IMR-90 (cell line): ENCODE measurements around the gene ATP10A. TPM values are rescaled to one million over a fixed set of nuclear protein-coding genes. Genes with fewer than 3 reads are reported as not detected.

Experiments
- ATAC-seq: fragments of 200-7000 bp; cut with Tn5 transposase; 2 replicates; pipeline ENCODE4 v1.9.1; 2020; ENCODE audit warnings: low read depth, mild to moderate bottlenecking, moderate library complexity
- BruUV-seq: library from RNA; stranded (reverse); fragments of 400-500 nt; replicated peaks from 2 replicates; lab custom pipeline; 2021; lab: Mats Ljungman, UMichigan
- CTCF ChIA-PET: fragments of 300-600 bp; formaldehyde crosslinking; extraction: SDS; loops from one replicate; lab custom pipeline; 2021; ENCODE audit warnings: antibody characterized with exemption; lab: Yijun Ruan, JAX
- POLR2A ChIA-PET: fragments of 300-600 bp; sonication (Branson Sonifier 250); formaldehyde crosslinking; loops from one replicate; lab custom pipeline; 2022; ENCODE audit warnings: antibody characterized with exemption; ENCODE audit not compliant: unreplicated experiment; lab: Charles Lee
- DNase-seq: peaks from one replicate; pipeline ENCODE4 v3.0.0; 2013
- H2AFZ ChIP-seq: replicated peaks from 2 replicates; pipeline ENCODE3; 2013; ENCODE audit warnings: low read length, mild to moderate bottlenecking; ENCODE audit not compliant: poor library complexity
- H2AK5ac ChIP-seq: 2 replicates; pipeline ENCODE4 v1.6.1; 2013; ENCODE audit warnings: low read depth, low read length, inconsistent platforms
- H2AK9ac ChIP-seq: replicated peaks from 2 replicates; pipeline ENCODE3; 2013; ENCODE audit warnings: mild to moderate bottlenecking, low read depth, low read length, moderate library complexity; ENCODE audit not compliant: poor library complexity
- H2BK120ac ChIP-seq: 2 replicates; pipeline ENCODE4 v1.6.1; 2013; ENCODE audit warnings: low read depth, low read length, inconsistent platforms
- H2BK15ac ChIP-seq: 3 replicates; pipeline ENCODE4 v1.6.1; 2013; ENCODE audit warnings: low read depth, low read length, inconsistent platforms
- H2BK20ac ChIP-seq: 2 replicates; pipeline ENCODE4 v1.6.1; 2013; ENCODE audit warnings: low read depth, mild to moderate bottlenecking, inconsistent platforms, low read length, moderate library complexity
- H2BK5ac ChIP-seq: 2 replicates; pipeline ENCODE4 v1.6.1; 2013; ENCODE audit warnings: mild to moderate bottlenecking, low read depth, low read length, inconsistent platforms; ENCODE audit not compliant: poor library complexity, severe bottlenecking
- H3K14ac ChIP-seq: replicated peaks from 2 replicates; pipeline ENCODE4 v1.6.1; 2013; ENCODE audit warnings: low read depth, low read length, inconsistent platforms
- H3K18ac ChIP-seq: 2 replicates; pipeline ENCODE4 v1.6.1; 2013; ENCODE audit warnings: low read depth, low read length, control low read depth
- H3K23ac ChIP-seq: 2 replicates; pipeline ENCODE4 v1.6.1; 2013; ENCODE audit warnings: low read depth, low read length, inconsistent platforms
- H3K27ac ChIP-seq: 2 replicates; pipeline ENCODE4 v1.5.1; 2013; ENCODE audit warnings: mild to moderate bottlenecking, control low read depth, low read length; ENCODE audit not compliant: insufficient read depth
- H3K27me3 ChIP-seq: 2 replicates; pipeline ENCODE4 v1.6.1; 2013; ENCODE audit warnings: low read length; ENCODE audit not compliant: control insufficient read depth, insufficient read depth
- H3K36me3 ChIP-seq: 2 replicates; pipeline ENCODE4 v1.6.1; 2013; ENCODE audit warnings: low read length, mixed read lengths; ENCODE audit not compliant: control insufficient read depth, insufficient read depth
- H3K4ac ChIP-seq: 2 replicates; pipeline ENCODE4 v1.6.1; 2013; ENCODE audit warnings: low read depth, low read length, inconsistent platforms
- H3K4me1 ChIP-seq: 2 replicates; pipeline ENCODE4 v1.6.1; 2013; ENCODE audit warnings: low read length, mixed read lengths; ENCODE audit not compliant: control insufficient read depth, insufficient read depth
- H3K4me2 ChIP-seq: 2 replicates; pipeline ENCODE4 v1.6.1; 2013; ENCODE audit warnings: low read depth, mild to moderate bottlenecking, control low read depth, low read length, moderate library complexity
- H3K4me3 ChIP-seq: 2 replicates; pipeline ENCODE4 v1.5.1; 2013; ENCODE audit warnings: low read depth, mild to moderate bottlenecking, control low read depth, low read length, moderate library complexity; ENCODE audit not compliant: insufficient read depth
- H3K56ac ChIP-seq: 2 replicates; pipeline ENCODE4 v1.6.1; 2013; ENCODE audit warnings: low read length, inconsistent platforms; ENCODE audit not compliant: insufficient read depth; ENCODE audit errors: extremely low read depth
- H3K79me1 ChIP-seq, 2 experiments: 2 replicates each; pipeline ENCODE4 v1.6.1; 2013; ENCODE audit warnings: low read length in 2 of 2, inconsistent platforms in 1 of 2, low read depth in 1 of 2
- H3K9ac ChIP-seq: 2 replicates; pipeline ENCODE4 v1.6.1; 2013; ENCODE audit warnings: low read depth, low read length, control low read depth
- H3K9me1 ChIP-seq: 2 replicates; pipeline ENCODE4 v1.6.1; 2013; ENCODE audit warnings: low read length, inconsistent platforms; ENCODE audit not compliant: insufficient read depth
- H3K9me3 ChIP-seq: 2 replicates; pipeline ENCODE4 v1.6.1; 2013; ENCODE audit warnings: low read length; ENCODE audit not compliant: control insufficient read depth, insufficient read depth
- H4K20me1 ChIP-seq: 2 replicates; pipeline ENCODE4 v1.6.1; 2013; ENCODE audit warnings: low read length, inconsistent platforms; ENCODE audit not compliant: insufficient read depth
- H4K5ac ChIP-seq: 2 replicates; pipeline ENCODE4 v1.6.1; 2013; ENCODE audit warnings: mild to moderate bottlenecking, low read depth, low read length, control low read depth
- H4K8ac ChIP-seq, 2 experiments: 2 replicates each; pipeline ENCODE4 v1.6.1; 2013; ENCODE audit warnings: low read depth in 2 of 2, low read length in 2 of 2, control low read depth in 1 of 2, inconsistent platforms in 1 of 2
- H4K91ac ChIP-seq: 2 replicates; pipeline ENCODE4 v1.6.1; 2013; ENCODE audit warnings: low read depth, low read length, inconsistent platforms; ENCODE audit not compliant: insufficient read depth
- BHLHE40 ChIP-seq: fragments of 150-350 bp; IDR thresholded peaks from 2 replicates; pipeline ENCODE4 v1.6.1; 2016; ENCODE audit warnings: mild to moderate bottlenecking, low read depth, low read length
- CEBPB ChIP-seq: IDR thresholded peaks from 2 replicates; pipeline ENCODE4 v1.6.1; 2012; ENCODE audit warnings: low read depth, low read length, improper control_type of control experiment
- FOS ChIP-seq: fragments of 150-350 bp; IDR thresholded peaks from 2 replicates; pipeline ENCODE4 v1.6.1; 2016; ENCODE audit warnings: low read depth, low read length
- MXI1 ChIP-seq: IDR thresholded peaks from 2 replicates; pipeline ENCODE4 v1.6.1; 2012; ENCODE audit warnings: low read depth, mild to moderate bottlenecking, low read length, moderate library complexity, borderline replicate concordance
- NFE2L2 ChIP-seq: fragments of 150-350 bp; IDR thresholded peaks from 2 replicates; pipeline ENCODE4 v1.6.1; 2016; ENCODE audit warnings: low read depth, mild to moderate bottlenecking, low read length
- RAD21 ChIP-seq: IDR thresholded peaks from 2 replicates; pipeline ENCODE4 v1.6.1; 2012; ENCODE audit warnings: low read length, improper control_type of control experiment
- RCOR1 ChIP-seq: IDR thresholded peaks from 2 replicates; pipeline ENCODE4 v1.6.1; 2012; ENCODE audit warnings: mild to moderate bottlenecking, low read length, improper control_type of control experiment; ENCODE audit not compliant: insufficient replicate concordance
- RFX5 ChIP-seq: IDR thresholded peaks from 2 replicates; pipeline ENCODE4 v1.8.0; 2012; ENCODE audit warnings: low read depth, mild to moderate bottlenecking, low read length, moderate library complexity
- WGBS, 2 experiments: methylation state at CpG; one replicate each; pipeline versions ENCODE4 v1.1.5 to v1.1.7; 2013; ENCODE audit warnings: missing lambda C conversion rate in 2 of 2; ENCODE audit not compliant: insufficient read length in 1 of 2; ENCODE audit errors: extremely low coverage in 2 of 2; 5-methylcytosine and 5-hydroxymethylcytosine counted together
- dilution Hi-C: fragments of 300-500 bp; cut with HindIII; formaldehyde crosslinking; loops from one replicate; pipeline ENCODE4 v1.14.3; 2018; ENCODE audit warnings: low sequenced_read_pairs; ENCODE audit not compliant: unreplicated experiment
- in situ Hi-C: fragments of 300-500 bp; cut with MboI; formaldehyde crosslinking; loops from 3 replicates; pipeline ENCODE4 v1.14.3; 2019; ENCODE audit warnings: low sequenced_read_pairs, inconsistent platforms, mixed read lengths
- intact Hi-C: fragments of 100-400 bp; cut with micrococcal nuclease; formaldehyde crosslinking; loops from 2 replicates; pipeline ENCODE4 v1.10.0; 2022
- polyA plus RNA-seq, 3 experiments: library from polyadenylated mRNA; depleted of rRNA; stranded (reverse); fragments of >200 nt; gene quantifications; 2 replicates each; pipeline ENCODE4 v1.2.3, GENCODE V29; 2012; ENCODE audit warnings: low replicate concordance in 1 of 3
- total RNA-seq: library from RNA; depleted of rRNA; stranded (reverse); fragments of >200 nt; gene quantifications from 2 replicates; pipeline ENCODE4 v1.2.3, GENCODE V29; 2012
- TF ChIP-seq, protein P1 (sequence below): fragments of 150-350 bp; IDR thresholded peaks from 2 replicates; pipeline ENCODE4 v1.6.1; 2017; ENCODE audit warnings: mild to moderate bottlenecking, antibody characterized with exemption, low read length, low read depth

Gene ATP10A
- total and polyA plus RNA-seq, 2 of the 4 experiments (the other 2 are of a cell fraction), result 13.8 to 16.0 TPM

DNA sequence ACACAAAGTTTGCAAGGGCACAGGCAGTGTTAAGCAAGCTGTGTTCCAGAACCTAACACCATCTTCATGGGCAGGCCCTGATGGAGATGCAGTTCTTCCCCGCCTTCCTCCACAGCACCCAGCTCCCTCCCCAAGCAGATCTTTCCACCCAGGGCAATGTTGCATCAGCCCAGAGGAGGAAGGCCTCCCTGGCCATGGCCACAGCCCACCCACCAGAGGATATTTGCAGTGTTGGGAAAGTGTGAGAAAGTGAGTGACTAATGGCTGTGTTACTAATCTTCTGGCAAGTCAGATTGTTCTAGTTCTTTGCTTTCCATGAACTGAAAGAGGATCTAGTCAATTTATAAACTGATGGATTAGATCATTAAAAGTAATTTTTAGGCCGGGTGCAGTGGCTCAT is 42.0 kb upstream of the ATP10A start:
- Histone ChIP-seq H3K18ac (peak overlapping the region; percentile 16; the same call in 1 of the 2 replicates), H2BK15ac (peak overlapping the region; percentile 79; the same call in 2 of the 3 replicates), H3K9me3 (no peaks in the 10 kb centered on the region), H2BK5ac (peak overlapping the region; percentile 61), H4K5ac (peak overlapping the region; percentile 38; the same call in 1 of the 2 replicates), H4K20me1 (no peaks in the 10 kb centered on the region), H3K36me3 (no peaks in the 10 kb centered on the region), H3K4ac (peak overlapping the region; percentile 86), H4K8ac (peak overlapping the region; percentile 38 to 88; a peak in 3 of 4 replicates), H3K56ac (no peak overlapping the region; the same call in 1 of the 2 replicates), H3K27ac (no peak overlapping the region), H2AK5ac (peak overlapping the region; percentile 17; the same call in 1 of the 2 replicates), H3K23ac (peak overlapping the region; percentile 65), H3K79me1 (no peaks in the 10 kb centered on the region), H2BK20ac (peak overlapping the region; percentile 66), H2BK120ac (peak overlapping the region; percentile 92), H3K9me1 (peaks cover 11% of the 10 kb centered on the region), H3K14ac (peak overlapping the region; percentile 84), H3K27me3 (no peaks in the 10 kb centered on the region), H3K4me1 (peaks cover 16% of the 10 kb centered on the region), H3K4me3 (no peak overlapping the region), H4K91ac (peak overlapping the region; percentile 95), H3K4me2 (no peak overlapping the region), H3K9ac (no peak overlapping the region), H2AFZ (peak overlapping the region; percentile 91), H2AK9ac (peak overlapping the region; percentile 91)
- dilution Hi-C loops (no loop called here), intact Hi-C loops (no loop called here), in situ Hi-C loops (no loop called here)
- no TSS peak for BruUV-seq
- TF ChIP-seq RAD21, result no peak
- peak; percentile 54 for TF ChIP-seq BHLHE40
- no peak for TF ChIP-seq NFE2L2
- TF ChIP-seq RCOR1, result no peak
- TF ChIP-seq FOS, result 0 out of 2 replicates have a peak, but pooled peaks have one; percentile 37
- TF ChIP-seq RFX5, result no peak
- TF ChIP-seq CEBPB, result peak; percentile 96
- TF ChIP-seq MXI1, result no peak
- TF ChIP-seq, protein P1, sequence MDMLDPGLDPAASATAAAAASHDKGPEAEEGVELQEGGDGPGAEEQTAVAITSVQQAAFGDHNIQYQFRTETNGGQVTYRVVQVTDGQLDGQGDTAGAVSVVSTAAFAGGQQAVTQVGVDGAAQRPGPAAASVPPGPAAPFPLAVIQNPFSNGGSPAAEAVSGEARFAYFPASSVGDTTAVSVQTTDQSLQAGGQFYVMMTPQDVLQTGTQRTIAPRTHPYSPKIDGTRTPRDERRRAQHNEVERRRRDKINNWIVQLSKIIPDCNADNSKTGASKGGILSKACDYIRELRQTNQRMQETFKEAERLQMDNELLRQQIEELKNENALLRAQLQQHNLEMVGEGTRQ, result no peak
- POLR2A ChIA-PET, result no interaction called here
- peak; percentile 81 for ATAC-seq
- peak; percentile 88 for DNase-seq
- CTCF ChIA-PET, result no interaction called here
- 33% methylated on average over 1 of the region's 2 CpGs; no CpG with 5 or more reads in 1 of the 2 experiments for WGBS, 2 experiments
